SU-DHL-6 (cell line): ENCODE data around the gene HFM1.

ENCODE experiments used
- H2AFZ ChIP-seq: fragments of 200-600 bp; sonication (generic); 2 replicates; pipeline ENCODE4 v1.6.1; 2014; ENCODE audit warnings: low read depth, mild to moderate bottlenecking, moderate library complexity, mixed read lengths, antibody characterized with exemption, low read length; ENCODE audit not compliant: severe bottlenecking
- H3F3A ChIP-seq: fragments of 200-600 bp; shearing (Covaris generic); 2 replicates; pipeline ENCODE4 v1.6.0; 2016; ENCODE audit warnings: antibody characterized with exemption, mild to moderate bottlenecking; ENCODE audit not compliant: insufficient read depth
- H3K27ac ChIP-seq: fragments of 200-600 bp; sonication (generic); 2 replicates; pipeline ENCODE4 v1.5.1; 2016; ENCODE audit warnings: low read depth, mild to moderate bottlenecking, low read length, moderate library complexity, mixed read lengths
- H3K27me3 ChIP-seq: fragments of 200-600 bp; sonication (generic), shearing (Covaris generic); 2 replicates; pipeline ENCODE4 v1.6.0; 2014; ENCODE audit warnings: mild to moderate bottlenecking, low read length
- H3K36me3 ChIP-seq: fragments of 200-600 bp; sonication (generic); 2 replicates; pipeline ENCODE4 v1.6.1; 2014; ENCODE audit warnings: mild to moderate bottlenecking, low read length, mixed read lengths
- H3K4me2 ChIP-seq: fragments of 300-600, 200-600 bp; shearing (Covaris generic), sonication (generic); 2 replicates; pipeline ENCODE4 v1.6.0; 2014; ENCODE audit warnings: low read length, low read depth, mild to moderate bottlenecking; ENCODE audit not compliant: poor library complexity, severe bottlenecking
- H3K4me3 ChIP-seq: fragments of 200-600 bp; sonication (generic); 2 replicates; pipeline ENCODE4 v1.5.1; 2014; ENCODE audit warnings: antibody characterized with exemption, low read length, mild to moderate bottlenecking, mixed read lengths; ENCODE audit not compliant: insufficient read depth, poor library complexity, severe bottlenecking
- H3K79me2 ChIP-seq: fragments of 200-600 bp; sonication (generic); 2 replicates; pipeline ENCODE4 v1.6.1; 2014; ENCODE audit warnings: mild to moderate bottlenecking, low read length, moderate library complexity; ENCODE audit not compliant: insufficient read depth
- H3K9ac ChIP-seq: fragments of 200-600 bp; sonication (generic); 2 replicates; pipeline ENCODE4 v1.7.0; 2014; ENCODE audit warnings: mild to moderate bottlenecking, low read length
- H3K9me2 ChIP-seq: fragments of 200-600 bp; sonication (generic); replicated peaks from 2 replicates; pipeline ENCODE4 v1.6.1; 2014; ENCODE audit warnings: low read length; ENCODE audit not compliant: insufficient read depth
- H3K9me3 ChIP-seq: fragments of 200-600 bp; sonication (generic); 2 replicates; pipeline ENCODE4 v1.6.1; 2014; ENCODE audit warnings: low read length, mixed read lengths; ENCODE audit not compliant: insufficient read depth
- H4K20me1 ChIP-seq: fragments of 200-600 bp; sonication (generic); 2 replicates; pipeline ENCODE4 v1.6.1; 2014; ENCODE audit warnings: low read depth, mild to moderate bottlenecking, antibody characterized with exemption, low read length, moderate library complexity, mixed read lengths
- EZH2phosphoT487 ChIP-seq: fragments of 200-600 bp; sonication (generic), shearing (Covaris generic); conservative IDR thresholded peaks from 2 replicates; pipeline ENCODE4 v1.6.1; 2018; ENCODE audit warnings: mild to moderate bottlenecking, antibody characterized with exemption, low read length, moderate library complexity, mixed read lengths
- TF ChIP-seq, protein P1 (sequence below): fragments of 200-600 bp; sonication (generic); IDR thresholded peaks from one replicate; pipeline ENCODE4 v1.5.1; 2017; ENCODE audit warnings: antibody characterized with exemption, mild to moderate bottlenecking, low read length, moderate library complexity; ENCODE audit not compliant: insufficient read depth, poor library complexity, severe bottlenecking

The HFM1 gene

DNA sequence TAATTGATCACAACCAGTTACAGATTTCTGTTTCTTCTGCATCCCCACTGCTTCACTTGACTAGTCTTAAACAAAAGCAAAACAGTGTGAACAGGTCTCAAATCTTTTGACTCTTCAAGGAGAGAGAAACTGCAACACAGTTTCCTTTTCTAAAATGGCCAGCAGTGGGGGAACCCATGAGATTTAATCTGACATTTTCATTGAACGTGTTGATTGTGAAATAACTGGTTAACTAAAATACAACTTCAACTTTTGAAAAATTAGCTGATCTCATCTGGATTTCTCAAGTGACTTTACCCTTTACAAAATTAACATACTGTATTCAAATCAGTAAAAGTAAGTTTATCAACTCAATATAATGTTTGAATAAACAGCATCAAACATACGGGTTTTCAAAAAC lies 143.0 kb downstream of the HFM1 start:
- Histone ChIP-seq H3K27me3 (no peaks in the 10 kb centered on the region), H3K9me3 (no peaks in the 10 kb centered on the region), H3K4me2 (no peak overlapping the region), H3K79me2 (no peaks in the 10 kb centered on the region), H2AFZ (no peak overlapping the region), H3K4me3 (no peak overlapping the region), H3K27ac (no peak overlapping the region), H3F3A (no peaks in the 10 kb centered on the region), H4K20me1 (no peaks in the 10 kb centered on the region), H3K36me3 (no peaks in the 10 kb centered on the region), H3K9me2 (no peaks in the 10 kb centered on the region), H3K9ac (no peak overlapping the region)
- TF ChIP-seq, protein P1, sequence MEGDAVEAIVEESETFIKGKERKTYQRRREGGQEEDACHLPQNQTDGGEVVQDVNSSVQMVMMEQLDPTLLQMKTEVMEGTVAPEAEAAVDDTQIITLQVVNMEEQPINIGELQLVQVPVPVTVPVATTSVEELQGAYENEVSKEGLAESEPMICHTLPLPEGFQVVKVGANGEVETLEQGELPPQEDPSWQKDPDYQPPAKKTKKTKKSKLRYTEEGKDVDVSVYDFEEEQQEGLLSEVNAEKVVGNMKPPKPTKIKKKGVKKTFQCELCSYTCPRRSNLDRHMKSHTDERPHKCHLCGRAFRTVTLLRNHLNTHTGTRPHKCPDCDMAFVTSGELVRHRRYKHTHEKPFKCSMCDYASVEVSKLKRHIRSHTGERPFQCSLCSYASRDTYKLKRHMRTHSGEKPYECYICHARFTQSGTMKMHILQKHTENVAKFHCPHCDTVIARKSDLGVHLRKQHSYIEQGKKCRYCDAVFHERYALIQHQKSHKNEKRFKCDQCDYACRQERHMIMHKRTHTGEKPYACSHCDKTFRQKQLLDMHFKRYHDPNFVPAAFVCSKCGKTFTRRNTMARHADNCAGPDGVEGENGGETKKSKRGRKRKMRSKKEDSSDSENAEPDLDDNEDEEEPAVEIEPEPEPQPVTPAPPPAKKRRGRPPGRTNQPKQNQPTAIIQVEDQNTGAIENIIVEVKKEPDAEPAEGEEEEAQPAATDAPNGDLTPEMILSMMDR, result no peak
- no peak for TF ChIP-seq EZH2phosphoT487

DNA sequence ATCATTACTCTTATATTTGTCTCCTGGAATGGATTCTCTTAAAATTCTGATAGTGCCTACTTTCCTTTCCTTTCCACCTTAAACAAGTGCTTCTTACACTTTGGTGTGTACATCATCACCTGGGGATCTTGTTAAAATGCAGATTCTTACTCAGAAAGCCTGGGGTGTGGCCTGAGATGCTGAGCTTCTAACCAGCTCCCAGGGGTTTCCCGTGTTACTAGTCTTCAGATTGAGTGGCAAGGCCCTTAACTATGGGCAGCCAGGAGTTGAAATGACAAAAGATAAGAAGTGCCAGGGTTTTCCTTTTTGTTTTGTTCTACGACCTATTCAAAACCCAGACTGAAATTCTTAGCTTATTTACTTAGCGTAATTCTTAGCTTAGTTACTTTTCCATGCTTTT lies 159.2 kb downstream of the HFM1 start:
- H3K9ac ChIP-seq, result no peak overlapping the region
- H4K20me1 ChIP-seq, result no peaks in the 10 kb centered on the region
- no peaks in the 10 kb centered on the region for H3F3A ChIP-seq
- no peaks in the 10 kb centered on the region for H3K9me3 ChIP-seq
- no peak overlapping the region for H3K4me3 ChIP-seq
- H3K9me2 ChIP-seq, result no peaks in the 10 kb centered on the region
- TF ChIP-seq, protein P1, result no peak
- no peak for TF ChIP-seq EZH2phosphoT487
- no peaks in the 10 kb centered on the region for H3K36me3 ChIP-seq
- H3K4me2 ChIP-seq, result no peak overlapping the region
- H3K27me3 ChIP-seq, result no peaks in the 10 kb centered on the region
- H2AFZ ChIP-seq, result no peak overlapping the region
- H3K27ac ChIP-seq, result no peak overlapping the region
- H3K79me2 ChIP-seq, result no peaks in the 10 kb centered on the region

DNA sequence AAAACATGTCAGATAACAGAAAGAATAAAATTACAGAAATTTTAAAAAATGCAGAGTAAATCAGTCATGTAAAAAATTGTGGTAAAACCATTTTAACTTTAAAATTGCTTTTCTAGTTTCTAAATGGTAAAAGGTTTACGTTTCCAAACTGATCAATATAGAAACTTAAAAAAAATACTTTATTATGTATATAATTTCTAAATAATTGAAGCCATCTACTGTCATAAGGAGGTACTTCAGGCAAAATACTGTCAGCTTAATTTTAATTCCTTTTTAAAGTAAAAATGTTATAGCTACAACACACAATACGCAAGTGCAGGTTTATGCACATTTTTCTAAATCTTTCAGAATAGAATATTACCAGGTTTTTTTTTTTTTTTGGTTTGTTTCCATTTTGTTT lies 159.9 kb downstream of the HFM1 start:
- Histone ChIP-seq H3K9me3 (no peaks in the 10 kb centered on the region), H2AFZ (no peak overlapping the region), H3K9ac (no peak overlapping the region), H3K79me2 (no peaks in the 10 kb centered on the region), H4K20me1 (no peaks in the 10 kb centered on the region), H3K36me3 (no peaks in the 10 kb centered on the region), H3K9me2 (no peaks in the 10 kb centered on the region), H3K27me3 (no peaks in the 10 kb centered on the region), H3K4me3 (no peak overlapping the region), H3K4me2 (no peak overlapping the region), H3K27ac (no peak overlapping the region), H3F3A (no peaks in the 10 kb centered on the region)
- TF ChIP-seq, protein P1, result no peak
- no peak for TF ChIP-seq EZH2phosphoT487
